ENCODE measurements around the gene TPM4.
"Not testable (repeated sequence)": the region's sequence is repeated elsewhere in the genome, so short reads cannot be mapped to it uniquely, and the experiment has no call there.

The TPM4 gene

GRCh38 chr19:16076154-16076957 lies at the start of gene TPM4:
TPM4 (plus strand) TSS chr19:16076495; CDS start chr19:16076566, 71 bp downstream.
- DNase-seq (ENCODE audit: low read depth in 3 of 3): peak; percentile 77 to 88 (median 83)

DNA sequence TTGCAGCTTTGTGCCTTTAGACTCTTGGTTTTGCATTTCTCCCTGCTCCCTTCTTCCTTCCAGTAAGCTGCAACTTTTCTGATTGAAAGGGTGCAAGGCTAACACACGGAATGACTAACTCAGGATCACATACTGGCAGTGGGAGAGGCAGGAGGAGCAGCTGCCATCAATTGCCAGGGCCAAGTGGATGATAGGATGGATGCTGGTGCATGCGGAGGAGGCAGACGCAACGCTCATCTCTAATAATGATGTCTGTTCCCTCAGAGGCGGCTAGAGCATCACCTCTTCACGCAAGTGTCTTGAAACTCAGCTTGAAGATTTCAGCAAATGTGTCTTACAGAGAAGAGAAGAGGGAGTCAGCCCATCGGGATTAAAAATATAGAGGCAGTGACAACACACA lies 49.5 kb upstream of the TPM4 start:
- no peak for DNase-seq (ENCODE audit: low read depth in 3 of 3)

GRCh38 chr19:16027528-16027927 lies 48.8 kb upstream of the TPM4 start:
- no peak for DNase-seq (ENCODE audit: low read depth in 3 of 3)

- DNase-seq (ENCODE audit: low read depth in 3 of 3): not testable (repeated sequence)
Observed at GRCh38 chr19:16030155-16030554, 46.1 kb upstream of the TPM4 start.

DNA sequence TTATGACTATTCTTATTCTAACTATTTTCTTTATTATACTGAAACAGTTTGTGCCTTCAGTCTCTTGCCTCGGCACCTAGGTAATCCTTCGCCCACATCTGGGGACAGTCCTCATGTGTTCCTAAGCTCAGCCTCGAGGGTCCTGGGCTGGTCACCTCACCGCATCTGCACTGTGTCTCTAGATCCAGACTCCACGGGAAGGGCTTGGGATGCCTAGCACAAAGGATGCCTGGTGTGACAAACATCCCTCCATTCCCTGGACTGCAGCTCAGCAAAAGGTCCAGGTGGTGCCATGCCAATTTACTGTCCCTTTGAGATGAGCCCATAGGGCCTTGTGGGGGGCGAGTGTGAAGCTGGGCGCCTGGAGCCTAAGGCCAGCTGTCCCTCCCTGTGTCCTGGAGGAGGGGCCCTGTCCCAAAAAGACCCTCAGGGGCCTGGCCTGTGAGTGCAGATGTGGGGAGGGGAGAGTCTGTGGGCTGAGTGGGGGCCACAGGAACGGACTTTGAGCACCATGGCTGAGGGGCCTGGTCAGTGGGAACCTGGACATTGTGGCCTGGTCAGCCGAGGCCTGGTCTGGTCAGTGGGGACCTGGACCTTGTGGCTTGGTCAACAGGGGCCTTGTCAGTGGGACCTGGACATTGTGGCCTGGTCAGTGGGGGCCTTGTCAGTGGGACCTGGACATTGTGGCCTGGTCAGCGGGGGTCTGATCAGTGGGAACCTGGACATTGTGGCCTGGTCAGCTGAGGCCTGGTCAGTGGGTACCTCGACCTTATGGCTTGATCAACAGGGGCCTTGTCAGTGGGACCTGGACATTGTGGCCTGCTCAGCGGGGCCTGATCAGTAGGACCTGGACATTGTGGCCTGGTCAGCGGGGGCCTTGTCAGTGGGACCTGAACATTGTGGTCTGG lies 45.1 kb upstream of the TPM4 start:
- no peak for DNase-seq (ENCODE audit: low read depth in 3 of 3)

DNA sequence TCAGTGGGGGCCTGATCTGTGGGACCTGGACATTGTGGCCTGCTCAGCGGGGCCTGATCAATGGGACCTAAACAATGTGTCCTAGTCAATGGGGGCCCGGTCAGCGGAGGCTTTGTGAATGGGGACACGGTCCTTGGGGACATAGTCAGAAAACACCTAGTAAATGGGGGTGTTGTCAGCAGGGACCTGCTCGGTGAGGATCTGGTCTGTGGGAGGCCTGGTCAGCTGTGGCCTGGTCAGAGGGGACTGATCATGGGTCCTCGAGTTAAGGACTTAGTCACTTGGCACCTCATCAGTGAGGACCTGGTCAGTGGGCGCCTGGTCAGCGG lies 44.5 kb upstream of the TPM4 start:
- DNase-seq (ENCODE audit: low read depth in 3 of 3): no peak

GRCh38 chr19:16032509-16033135 lies 43.7 kb upstream of the TPM4 start:
- DNase-seq (ENCODE audit: low read depth in 3 of 3): no peak

- DNase-seq (ENCODE audit: low read depth in 3 of 3): no peak
Observed at GRCh38 chr19:16033136-16033530, 43.2 kb upstream of the TPM4 start.

DNA sequence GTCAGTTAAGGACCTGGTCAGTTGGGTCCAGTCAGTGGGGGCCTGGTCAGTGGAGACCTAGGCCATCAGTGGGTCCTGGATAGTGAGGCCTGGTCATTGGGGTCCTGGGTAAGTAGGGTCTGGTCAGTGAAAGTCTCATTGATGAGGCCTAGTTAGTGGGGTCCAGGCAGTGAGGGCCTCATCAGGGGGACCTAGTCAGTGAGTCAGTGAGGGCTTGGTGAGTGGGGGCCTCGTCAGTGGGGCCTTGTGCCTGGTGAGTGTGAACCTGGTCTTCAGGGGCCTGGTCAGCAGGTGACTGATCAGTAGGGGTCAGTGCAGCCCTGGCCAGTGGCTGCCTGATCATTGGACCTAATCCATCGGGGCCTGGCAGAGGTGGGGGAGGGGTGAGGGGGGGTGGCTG lies 42.6 kb upstream of the TPM4 start:
- DNase-seq (ENCODE audit: low read depth in 3 of 3): no peak

DNA sequence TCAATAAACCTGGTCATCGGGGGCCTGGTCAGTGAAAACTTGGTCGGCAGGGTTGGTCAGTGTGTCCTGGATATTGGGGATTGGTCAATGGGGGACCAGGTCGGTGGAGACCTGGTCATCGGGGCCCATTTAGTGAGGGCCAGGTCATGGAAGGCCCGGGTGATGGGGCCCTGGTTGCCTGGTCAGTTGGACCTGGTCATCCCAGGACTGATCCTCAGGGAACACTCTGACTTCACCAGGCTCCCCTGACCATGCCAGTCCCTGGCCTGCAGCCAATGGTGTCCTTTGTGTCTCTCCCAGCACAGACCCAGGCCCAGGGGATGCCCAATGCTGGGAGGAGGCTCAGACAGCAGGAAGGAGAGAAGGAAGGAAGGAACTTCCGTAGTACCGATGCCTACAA lies 42.1 kb upstream of the TPM4 start:
- DNase-seq (ENCODE audit: low read depth in 3 of 3): no peak

GRCh38 chr19:16034958-16035560 lies 41.2 kb upstream of the TPM4 start:
- no peak for DNase-seq (ENCODE audit: low read depth in 3 of 3)

GRCh38 chr19:16035601-16036297 lies 40.5 kb upstream of the TPM4 start:
- DNase-seq (ENCODE audit: low read depth in 3 of 3): no peak

DNA sequence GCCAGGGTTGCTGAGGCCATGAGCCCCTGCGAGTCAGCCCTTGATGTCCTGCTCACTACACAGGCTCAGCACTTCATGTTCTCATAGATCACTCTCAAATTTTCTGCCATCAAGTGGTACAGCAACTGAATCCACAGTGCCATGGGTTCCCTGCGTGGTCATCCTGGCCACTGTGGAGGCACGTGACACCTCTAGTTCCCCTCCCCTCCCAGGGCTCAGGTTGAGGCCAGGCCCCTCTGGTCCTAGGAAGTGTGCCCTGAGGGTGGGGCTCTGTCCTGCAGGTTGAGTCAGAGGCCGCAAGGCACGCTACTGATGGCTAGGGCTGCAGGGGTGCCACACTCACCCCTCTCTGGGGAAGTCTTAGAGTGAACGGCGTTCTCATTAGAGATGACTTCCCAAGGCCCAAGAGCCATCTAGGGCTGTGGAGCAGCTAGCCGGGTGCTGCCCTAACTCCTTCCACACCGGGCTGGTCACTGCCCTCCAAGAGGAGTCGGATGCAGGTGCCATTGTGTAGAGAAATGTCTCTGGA lies 39.8 kb upstream of the TPM4 start:
- DNase-seq (ENCODE audit: low read depth in 3 of 3): no peak

DNA sequence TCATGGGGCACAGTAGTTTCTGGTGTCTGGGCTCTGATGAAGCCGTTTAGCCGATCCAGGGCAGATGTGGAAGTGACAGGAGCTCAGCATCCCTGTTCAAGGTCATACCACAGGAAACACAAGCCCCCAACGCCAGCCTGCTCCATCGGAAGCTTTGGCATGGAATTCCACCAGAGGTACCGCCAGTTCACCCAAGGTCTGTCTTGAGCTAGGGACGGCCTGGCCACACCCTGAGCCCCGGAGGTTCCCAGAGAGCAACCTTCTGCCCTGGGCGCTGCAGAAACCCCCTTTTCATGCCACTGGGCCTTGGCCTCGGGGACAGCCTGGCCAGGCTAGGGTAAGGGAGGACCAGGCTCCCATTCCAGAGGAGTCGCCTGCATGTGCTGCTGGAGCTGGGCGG lies 39.4 kb upstream of the TPM4 start:
- DNase-seq (ENCODE audit: low read depth in 3 of 3): no peak

GRCh38 chr19:16037424-16038195 lies 38.7 kb upstream of the TPM4 start:
- DNase-seq (ENCODE audit: low read depth in 3 of 3): no peak

GRCh38 chr19:16038196-16038695 lies 38.0 kb upstream of the TPM4 start:
- no peak for DNase-seq (ENCODE audit: low read depth in 3 of 3)

- DNase-seq (ENCODE audit: low read depth in 3 of 3): no peak
Observed at GRCh38 chr19:16039081-16039480, 37.2 kb upstream of the TPM4 start.

- no peak for DNase-seq (ENCODE audit: low read depth in 3 of 3)
Observed at GRCh38 chr19:16039545-16039944, 36.8 kb upstream of the TPM4 start.

DNA sequence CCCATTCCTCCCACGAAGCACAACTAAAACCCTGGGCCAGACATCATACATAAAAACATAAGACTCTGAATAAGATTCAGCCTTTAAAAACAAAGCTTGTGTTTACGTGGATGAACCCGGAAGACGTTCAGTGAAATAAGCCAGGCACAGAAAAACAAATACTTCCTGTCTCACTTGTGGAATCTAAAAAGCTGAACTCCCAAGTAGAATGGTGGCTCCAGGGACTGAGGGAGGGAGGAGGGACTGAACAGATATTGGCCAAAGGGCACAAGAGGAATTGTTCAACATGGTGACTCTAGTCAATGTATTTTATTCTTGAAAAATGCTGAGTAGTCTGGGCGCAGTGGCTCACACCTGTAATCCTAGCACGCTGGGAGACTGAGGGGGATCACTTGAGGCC lies 35.7 kb upstream of the TPM4 start:
- DNase-seq (ENCODE audit: low read depth in 3 of 3): no peak

DNA sequence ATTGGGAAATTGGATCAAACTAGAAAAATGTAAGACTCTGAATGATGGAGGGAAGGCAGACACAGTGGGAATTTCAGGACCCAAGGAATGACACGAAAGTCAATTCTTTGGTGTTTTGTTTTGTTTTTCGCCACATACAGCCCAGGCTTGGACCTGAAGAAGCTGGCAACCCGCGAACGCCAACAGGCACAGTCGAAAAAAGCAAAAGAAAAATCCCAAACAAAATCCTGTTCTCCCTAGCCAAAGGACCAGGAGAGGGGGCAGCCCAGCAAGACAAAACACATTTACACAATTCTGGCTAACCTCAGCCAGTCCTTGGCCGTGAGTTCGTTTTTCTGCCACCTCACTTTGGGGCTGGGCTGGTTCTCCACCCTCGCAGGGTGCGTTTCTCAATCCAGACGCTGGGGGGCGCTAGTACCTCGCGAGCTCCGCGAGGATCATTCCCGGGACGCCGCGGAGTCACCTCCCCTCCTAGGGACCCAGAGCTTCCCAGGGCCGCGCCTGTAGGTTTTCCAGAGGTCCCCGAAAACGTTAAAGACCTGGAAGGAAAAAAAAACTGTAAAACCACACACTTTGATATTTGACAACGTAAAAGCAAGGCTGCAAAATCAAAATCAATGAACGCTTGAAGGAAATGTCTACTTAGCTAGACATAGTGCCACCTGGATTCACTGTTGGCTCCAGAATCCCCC lies 34.9 kb upstream of the TPM4 start:
- peak; percentile 47 to 73 (median 73) for DNase-seq (ENCODE audit: low read depth in 3 of 3)
